GM12878 (cell line): ENCODE data around the gene RAC2.

Experiments used
- CBFB ChIP-seq: IDR thresholded peaks from 2 replicates; pipeline ENCODE4 v1.6.1; 2016; ENCODE audit warnings: antibody characterized with exemption, low read depth
- CBX5 ChIP-seq: sonication (generic); IDR thresholded peaks from 2 replicates; pipeline ENCODE4 v1.6.1; 2016; ENCODE audit warnings: low read depth, moderate library complexity, mild to moderate bottlenecking, inconsistent platforms
- CREB1 ChIP-seq: IDR thresholded peaks from 2 replicates; pipeline ENCODE4 v1.6.1; 2012; ENCODE audit warnings: low read depth, mild to moderate bottlenecking, inconsistent platforms
- CUX1 ChIP-seq: IDR thresholded peaks from 2 replicates; pipeline ENCODE4 v1.6.1; 2012; ENCODE audit warnings: improper control_type of control experiment, low read depth, low read length; ENCODE audit not compliant: insufficient replicate concordance
- ESRRA ChIP-seq: IDR thresholded peaks from 2 replicates; pipeline ENCODE4 v1.6.1; 2012; ENCODE audit warnings: mild to moderate bottlenecking, low read length, improper control_type of control experiment
- POLR2A ChIP-seq: IDR thresholded peaks from 2 replicates; pipeline ENCODE4 v1.6.1; 2011; ENCODE audit warnings: low read depth, mild to moderate bottlenecking, low read length
- ZNF274 ChIP-seq: IDR thresholded peaks from one replicate; pipeline ENCODE4 v1.8.0; 2011; ENCODE audit not compliant: insufficient read length, insufficient read depth
- TF ChIP-seq, protein P1 (sequence below), 3 experiments: IDR thresholded peaks in 2 of 3; conservative IDR thresholded peaks in 1 of 3; 2 replicates each; pipeline ENCODE4 v1.5.1; 2011; ENCODE audit warnings: low read depth in 3 of 3, low read length in 3 of 3, mild to moderate bottlenecking in 3 of 3, control low read depth in 2 of 3, moderate library complexity in 2 of 3, inconsistent platforms in 1 of 3, mixed read lengths in 1 of 3; ENCODE audit not compliant: control insufficient read depth in 2 of 3, insufficient read depth in 1 of 3; ENCODE audit errors: extremely low read depth in 1 of 3
- TF ChIP-seq, protein P2 (sequence below): fragments of 450-650 bp; IDR thresholded peaks from 2 replicates; pipeline ENCODE4 v1.6.1; 2014; ENCODE audit warnings: mild to moderate bottlenecking

DNA sequence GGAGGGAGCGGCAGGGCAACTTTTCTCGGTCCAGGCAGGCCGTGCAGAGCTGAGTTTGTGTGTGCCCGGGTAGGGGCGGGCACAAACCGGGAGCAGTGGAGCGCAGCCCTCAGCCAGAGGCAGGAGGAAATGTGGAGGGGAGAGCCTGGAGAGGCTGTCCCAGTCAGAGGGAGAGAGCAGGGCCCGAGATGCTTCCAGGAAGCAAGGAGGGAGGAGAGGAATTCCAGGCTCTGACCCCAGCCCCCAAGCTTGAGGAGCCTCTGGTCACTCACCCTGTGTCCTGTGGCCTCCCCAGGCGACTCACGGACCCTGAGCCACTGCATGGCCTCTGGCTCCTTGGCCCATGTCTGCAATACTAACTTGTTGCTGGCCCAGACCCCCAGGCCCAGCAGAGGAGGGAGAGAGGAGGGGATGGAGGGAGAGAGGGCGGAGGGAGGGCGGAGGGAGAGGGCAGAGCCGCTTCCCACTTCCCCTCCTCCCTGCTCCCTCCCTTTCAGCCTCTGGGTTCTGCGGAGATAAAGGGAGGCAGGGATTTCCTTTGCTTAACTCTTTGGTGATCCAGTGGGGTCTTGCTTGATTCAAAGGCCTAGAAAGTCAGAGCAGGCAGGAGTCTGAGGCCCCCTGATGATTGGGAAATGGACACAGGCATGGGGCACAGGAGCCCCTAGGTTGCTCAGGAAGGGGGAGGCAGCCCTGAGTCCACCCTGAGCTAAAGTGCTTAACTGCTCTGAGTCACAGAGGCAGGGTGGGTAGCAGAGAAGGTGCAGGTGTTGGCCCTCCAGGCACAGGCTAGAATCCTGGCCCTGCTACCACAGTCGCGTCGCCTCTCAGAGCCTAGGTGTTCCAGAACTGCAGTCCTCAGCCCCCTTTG, 55.9 kb downstream of the RAC2 start, which contains the start of gene C1QTNF6:
- TF ChIP-seq ZNF274 (no peak), POLR2A (no peak), ESRRA (no peak), CUX1 (no peak), CBFB (no peak), CBX5 (no peak), CREB1 (no peak)
- TF ChIP-seq, protein P1, sequence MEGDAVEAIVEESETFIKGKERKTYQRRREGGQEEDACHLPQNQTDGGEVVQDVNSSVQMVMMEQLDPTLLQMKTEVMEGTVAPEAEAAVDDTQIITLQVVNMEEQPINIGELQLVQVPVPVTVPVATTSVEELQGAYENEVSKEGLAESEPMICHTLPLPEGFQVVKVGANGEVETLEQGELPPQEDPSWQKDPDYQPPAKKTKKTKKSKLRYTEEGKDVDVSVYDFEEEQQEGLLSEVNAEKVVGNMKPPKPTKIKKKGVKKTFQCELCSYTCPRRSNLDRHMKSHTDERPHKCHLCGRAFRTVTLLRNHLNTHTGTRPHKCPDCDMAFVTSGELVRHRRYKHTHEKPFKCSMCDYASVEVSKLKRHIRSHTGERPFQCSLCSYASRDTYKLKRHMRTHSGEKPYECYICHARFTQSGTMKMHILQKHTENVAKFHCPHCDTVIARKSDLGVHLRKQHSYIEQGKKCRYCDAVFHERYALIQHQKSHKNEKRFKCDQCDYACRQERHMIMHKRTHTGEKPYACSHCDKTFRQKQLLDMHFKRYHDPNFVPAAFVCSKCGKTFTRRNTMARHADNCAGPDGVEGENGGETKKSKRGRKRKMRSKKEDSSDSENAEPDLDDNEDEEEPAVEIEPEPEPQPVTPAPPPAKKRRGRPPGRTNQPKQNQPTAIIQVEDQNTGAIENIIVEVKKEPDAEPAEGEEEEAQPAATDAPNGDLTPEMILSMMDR (IDR thresholded peaks at IDR 0.05 in 2 of 3, conservative IDR thresholded peaks at IDR 0.05 in 1 of 3; ENCODE audit: control insufficient read depth in 2 of 3, extremely low read depth in 1 of 3, insufficient read depth in 1 of 3, low read depth in 3 of 3, low read length in 3 of 3): no peak
- TF ChIP-seq, protein P2, sequence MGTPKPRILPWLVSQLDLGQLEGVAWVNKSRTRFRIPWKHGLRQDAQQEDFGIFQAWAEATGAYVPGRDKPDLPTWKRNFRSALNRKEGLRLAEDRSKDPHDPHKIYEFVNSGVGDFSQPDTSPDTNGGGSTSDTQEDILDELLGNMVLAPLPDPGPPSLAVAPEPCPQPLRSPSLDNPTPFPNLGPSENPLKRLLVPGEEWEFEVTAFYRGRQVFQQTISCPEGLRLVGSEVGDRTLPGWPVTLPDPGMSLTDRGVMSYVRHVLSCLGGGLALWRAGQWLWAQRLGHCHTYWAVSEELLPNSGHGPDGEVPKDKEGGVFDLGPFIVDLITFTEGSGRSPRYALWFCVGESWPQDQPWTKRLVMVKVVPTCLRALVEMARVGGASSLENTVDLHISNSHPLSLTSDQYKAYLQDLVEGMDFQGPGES: no peak
